Stomach (tissue), 4 donors: ENCODE data around the gene MALRD1.

ENCODE experiments used
- POLR2A ChIP-seq, 4 donors: fragments of 450-650 bp; IDR thresholded peaks; one replicate each; pipeline ENCODE4 v1.6.1; 2016; ENCODE audit warnings: antibody characterized with exemption in 4 of 4, control low read depth in 2 of 4, mild to moderate bottlenecking in 1 of 4, moderate library complexity in 1 of 4
- POLR2AphosphoS5 ChIP-seq, 3 donors: sonication (generic); formaldehyde crosslinking; IDR thresholded peaks; one replicate each; pipeline ENCODE4 v1.6.1; 2016; ENCODE audit warnings: antibody characterized with exemption in 3 of 3
- TF ChIP-seq, protein P1 (sequence below), 7 experiments: fragments of 450-650 bp in 4 of 7; fragments of 200-600 bp in 3 of 7; sonication (generic) in 3 of 7; IDR thresholded peaks; one replicate each; pipeline ENCODE4 v1.5.1; 2016 to 2019; ENCODE audit warnings: antibody characterized with exemption in 7 of 7, control low read depth in 2 of 7, mild to moderate bottlenecking in 1 of 7

- TF ChIP-seq, protein P1, sequence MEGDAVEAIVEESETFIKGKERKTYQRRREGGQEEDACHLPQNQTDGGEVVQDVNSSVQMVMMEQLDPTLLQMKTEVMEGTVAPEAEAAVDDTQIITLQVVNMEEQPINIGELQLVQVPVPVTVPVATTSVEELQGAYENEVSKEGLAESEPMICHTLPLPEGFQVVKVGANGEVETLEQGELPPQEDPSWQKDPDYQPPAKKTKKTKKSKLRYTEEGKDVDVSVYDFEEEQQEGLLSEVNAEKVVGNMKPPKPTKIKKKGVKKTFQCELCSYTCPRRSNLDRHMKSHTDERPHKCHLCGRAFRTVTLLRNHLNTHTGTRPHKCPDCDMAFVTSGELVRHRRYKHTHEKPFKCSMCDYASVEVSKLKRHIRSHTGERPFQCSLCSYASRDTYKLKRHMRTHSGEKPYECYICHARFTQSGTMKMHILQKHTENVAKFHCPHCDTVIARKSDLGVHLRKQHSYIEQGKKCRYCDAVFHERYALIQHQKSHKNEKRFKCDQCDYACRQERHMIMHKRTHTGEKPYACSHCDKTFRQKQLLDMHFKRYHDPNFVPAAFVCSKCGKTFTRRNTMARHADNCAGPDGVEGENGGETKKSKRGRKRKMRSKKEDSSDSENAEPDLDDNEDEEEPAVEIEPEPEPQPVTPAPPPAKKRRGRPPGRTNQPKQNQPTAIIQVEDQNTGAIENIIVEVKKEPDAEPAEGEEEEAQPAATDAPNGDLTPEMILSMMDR (IDR thresholded peaks at IDR 0.05): no peak
- no peak for TF ChIP-seq POLR2AphosphoS5 (IDR thresholded peaks at IDR 0.05)
- no peak for TF ChIP-seq POLR2A (IDR thresholded peaks at IDR 0.05)
Observed at GRCh38 chr10:19659920-19660655, 611.5 kb downstream of the MALRD1 start.
